ENCODE results near the gene GBP6.
"Not testable (repeated sequence)": the region's sequence is repeated elsewhere in the genome, so short reads cannot be mapped to it uniquely, and the experiment has no call there.

GBP6 gene

GRCh38 chr1:89378001-89378400 is 14.1 kb downstream of the GBP6 start:
- no peak for DNase-seq

- no peak for DNase-seq
These were observed 17.8 kb downstream of the GBP6 start for GRCh38 chr1:89381618-89382017.

GRCh38 chr1:89382479-89382878 is 18.6 kb downstream of the GBP6 start:
- no peak for DNase-seq

- DNase-seq, result no peak
These were observed 19.3 kb downstream of the GBP6 start for GRCh38 chr1:89383185-89383584.

GRCh38 chr1:89390707-89391106 is 26.8 kb downstream of the GBP6 start:
- no peak for DNase-seq

GRCh38 chr1:89391686-89392085 is 27.8 kb downstream of the GBP6 start:
- DNase-seq, result no peak

- no peak for DNase-seq
These were observed 31.0 kb downstream of the GBP6 start for GRCh38 chr1:89394851-89395250.

GRCh38 chr1:89396902-89397301 is 33.0 kb downstream of the GBP6 start:
- DNase-seq, result no peak

GRCh38 chr1:89405275-89405929 is 41.5 kb downstream of the GBP6 start:
- no peak for DNase-seq

- no peak for DNase-seq
These were observed 43.5 kb downstream of the GBP6 start for GRCh38 chr1:89407360-89407759.

GRCh38 chr1:89407768-89408167 is 43.9 kb downstream of the GBP6 start:
- DNase-seq, result not testable (repeated sequence)

GRCh38 chr1:89425056-89425455 is 61.2 kb downstream of the GBP6 start:
- DNase-seq, result peak; percentile 43

GRCh38 chr1:89429062-89429461 is 65.2 kb downstream of the GBP6 start:
- DNase-seq, result no peak

GRCh38 chr1:89429681-89430080 is 65.8 kb downstream of the GBP6 start:
- not testable (repeated sequence) for DNase-seq

- DNase-seq, result no peak
These were observed 69.6 kb downstream of the GBP6 start for GRCh38 chr1:89433421-89433820.

- not testable (repeated sequence) for DNase-seq
These were observed 70.4 kb downstream of the GBP6 start for GRCh38 chr1:89434058-89434780.
